T-helper 17 cell (primary cell): ENCODE results near the gene VIPR1. TPM values are rescaled to one million over a fixed set of nuclear protein-coding genes. Genes with fewer than 3 reads are reported as not detected.

Experiments used
- ATAC-seq: fragments of 150-1000 bp; cut with Tn5 transposase; 2 replicates; pipeline ENCODE4 v1.10.0; 2021; ENCODE audit warnings: mild to moderate bottlenecking, moderate library complexity
- DNase-seq, 3 donors: peaks; one replicate each; pipeline versions ENCODE4 v3.0.0 to v3.0.0-alpha.2; 2020 to 2021
- H3K9me3 ChIP-seq: one replicate; pipeline ENCODE4 v1.7.0; 2013; ENCODE audit warnings: low read length, mild to moderate bottlenecking; ENCODE audit not compliant: control insufficient read depth, poor library complexity, severe bottlenecking
- H3K27ac Mint-ChIP-seq: one replicate; pipeline ENCODE4 v1.8.0; 2022; ENCODE audit warnings: mild to moderate bottlenecking, moderate library complexity, mixed read lengths
- H3K27me3 Mint-ChIP-seq: one replicate; pipeline ENCODE4 v1.8.0; 2022; ENCODE audit warnings: mixed read lengths
- H3K36me3 Mint-ChIP-seq: one replicate; pipeline ENCODE4 v1.8.0; 2022; ENCODE audit warnings: low read depth, mixed read lengths
- H3K4me1 Mint-ChIP-seq: one replicate; pipeline ENCODE4 v1.8.0; 2022; ENCODE audit warnings: mild to moderate bottlenecking, mixed read lengths
- H3K4me3 Mint-ChIP-seq: one replicate; pipeline ENCODE4 v1.8.0; 2022; ENCODE audit warnings: mild to moderate bottlenecking, moderate library complexity, mixed read lengths
- total RNA-seq, 4 donors: library from RNA in 2 of 4; stranded (reverse) in 2 of 4; gene quantifications; one replicate each; pipeline ENCODE4 v1.2.3 and lab custom pipeline; 2022 to 2026

The VIPR1 gene
- total RNA-seq, 2 donors from 2014 or later: 33.4 to 72.9 TPM

- no peaks in the 10 kb centered on the region for H3K27me3 Mint-ChIP-seq
- no peak for DNase-seq
- peak overlapping the region; percentile 81 for H3K4me3 Mint-ChIP-seq
- H3K36me3 Mint-ChIP-seq: peaks cover 12% of the 10 kb centered on the region
- H3K9me3 ChIP-seq: no peaks in the 10 kb centered on the region
- peaks cover 47% of the 10 kb centered on the region for H3K4me1 Mint-ChIP-seq
- ATAC-seq: peak; percentile 29
- H3K27ac Mint-ChIP-seq: peak overlapping the region; percentile 95
These were observed 17.1 kb downstream of the VIPR1 start for GRCh38 chr3:42519568-42519962.

- H3K27ac Mint-ChIP-seq: peak overlapping the region; percentile 95
- H3K4me3 Mint-ChIP-seq: peak overlapping the region; percentile 81
- DNase-seq: no peak
- H3K27me3 Mint-ChIP-seq: no peaks in the 10 kb centered on the region
- peaks cover 12% of the 10 kb centered on the region for H3K36me3 Mint-ChIP-seq
- no peak for ATAC-seq
- peaks cover 48% of the 10 kb centered on the region for H3K4me1 Mint-ChIP-seq
- H3K9me3 ChIP-seq: no peaks in the 10 kb centered on the region
These were observed 17.9 kb downstream of the VIPR1 start for GRCh38 chr3:42520336-42520735.

- Mint-ChIP-seq H3K4me1 (peaks cover 44% of the 10 kb centered on the region), H3K4me3 (peak overlapping the region; percentile 81)
These were observed 18.5 kb downstream of the VIPR1 start for GRCh38 chr3:42520906-42521305.

GRCh38 chr3:42524751-42525150 is 22.3 kb downstream of the VIPR1 start:
- H3K36me3 Mint-ChIP-seq: peaks cover 10% of the 10 kb centered on the region
- H3K9me3 ChIP-seq: no peaks in the 10 kb centered on the region
- H3K4me1 Mint-ChIP-seq: peaks cover 59% of the 10 kb centered on the region
- H3K27me3 Mint-ChIP-seq: no peaks in the 10 kb centered on the region
- H3K27ac Mint-ChIP-seq: peak overlapping the region; percentile 57
- no peak overlapping the region for H3K4me3 Mint-ChIP-seq
- no peak for ATAC-seq
- no peak for DNase-seq

More at GRCh38 chr3:42520906-42521305, 18.5 kb downstream of the VIPR1 start:
- peaks cover 8% of the 10 kb centered on the region for H3K36me3 Mint-ChIP-seq
- no peaks in the 10 kb centered on the region for H3K9me3 ChIP-seq
- H3K27me3 Mint-ChIP-seq: no peaks in the 10 kb centered on the region
- H3K27ac Mint-ChIP-seq: peak overlapping the region; percentile 95
- ATAC-seq: no peak
- no peak for DNase-seq

GRCh38 chr3:42525212-42525611 is 22.8 kb downstream of the VIPR1 start:
- H3K36me3 Mint-ChIP-seq: peaks cover 11% of the 10 kb centered on the region
- no peak overlapping the region for H3K4me3 Mint-ChIP-seq
- no peak for DNase-seq
- H3K27me3 Mint-ChIP-seq: no peaks in the 10 kb centered on the region
- no peaks in the 10 kb centered on the region for H3K9me3 ChIP-seq
- ATAC-seq: no peak
- peaks cover 59% of the 10 kb centered on the region for H3K4me1 Mint-ChIP-seq
- H3K27ac Mint-ChIP-seq: peak overlapping the region; percentile 57

- no peaks in the 10 kb centered on the region for H3K9me3 ChIP-seq
- Mint-ChIP-seq H3K4me1 (peaks cover 55% of the 10 kb centered on the region), H3K27me3 (no peaks in the 10 kb centered on the region), H3K4me3 (no peak overlapping the region), H3K27ac (peak overlapping the region; percentile 56), H3K36me3 (peaks cover 11% of the 10 kb centered on the region)
- no peak for DNase-seq
- ATAC-seq: no peak
These were observed 23.4 kb downstream of the VIPR1 start for GRCh38 chr3:42525736-42526345.

- peak overlapping the region; percentile 56 for H3K27ac Mint-ChIP-seq
- DNase-seq (peak in 2 of 3 donors; percentile 20 to 24), ATAC-seq (peak; percentile 78)
- H3K36me3 Mint-ChIP-seq: peaks cover 14% of the 10 kb centered on the region
- peak overlapping the region; percentile 79 for H3K4me3 Mint-ChIP-seq
- H3K27me3 Mint-ChIP-seq: no peaks in the 10 kb centered on the region
- H3K4me1 Mint-ChIP-seq: peaks cover 59% of the 10 kb centered on the region
- H3K9me3 ChIP-seq: no peaks in the 10 kb centered on the region
These were observed 24.3 kb downstream of the VIPR1 start for GRCh38 chr3:42526616-42527367.

GRCh38 chr3:42527368-42527917 is 25.0 kb downstream of the VIPR1 start:
- peaks cover 64% of the 10 kb centered on the region for H3K4me1 Mint-ChIP-seq
- peak overlapping the region; percentile 79 for H3K4me3 Mint-ChIP-seq
- H3K27ac Mint-ChIP-seq: peak overlapping the region; percentile 56

GRCh38 chr3:42529468-42529867 is 27.0 kb downstream of the VIPR1 start:
- Mint-ChIP-seq H3K4me1 (peaks cover 73% of the 10 kb centered on the region), H3K27me3 (no peaks in the 10 kb centered on the region), H3K27ac (peak overlapping the region; percentile 56), H3K36me3 (peaks cover 15% of the 10 kb centered on the region), H3K4me3 (peak overlapping the region; percentile 71)
- ATAC-seq (peak; percentile 71), DNase-seq (peak in 1 of 3 donors; percentile 19)
- H3K9me3 ChIP-seq: no peaks in the 10 kb centered on the region

More at GRCh38 chr3:42527368-42527917, 25.0 kb downstream of the VIPR1 start:
- no peaks in the 10 kb centered on the region for H3K9me3 ChIP-seq
- no peaks in the 10 kb centered on the region for H3K27me3 Mint-ChIP-seq
- H3K36me3 Mint-ChIP-seq: peaks cover 21% of the 10 kb centered on the region
- ATAC-seq (no peak), DNase-seq (no peak)

GRCh38 chr3:42530073-42530472 is 27.6 kb downstream of the VIPR1 start:
- Mint-ChIP-seq H3K27me3 (no peaks in the 10 kb centered on the region), H3K27ac (peak overlapping the region; percentile 56), H3K36me3 (peaks cover 15% of the 10 kb centered on the region), H3K4me3 (peak overlapping the region; percentile 71), H3K4me1 (peaks cover 67% of the 10 kb centered on the region)
- H3K9me3 ChIP-seq: no peaks in the 10 kb centered on the region
- ATAC-seq (no peak), DNase-seq (no peak)

GRCh38 chr3:42531470-42531869 is 29.0 kb downstream of the VIPR1 start:
- Mint-ChIP-seq H3K27me3 (no peaks in the 10 kb centered on the region), H3K36me3 (peaks cover 15% of the 10 kb centered on the region), H3K27ac (peak overlapping the region; percentile 56), H3K4me1 (peaks cover 66% of the 10 kb centered on the region), H3K4me3 (peak overlapping the region; percentile 84)
- no peaks in the 10 kb centered on the region for H3K9me3 ChIP-seq
- ATAC-seq (no peak), DNase-seq (no peak)

GRCh38 chr3:42532229-42532628 is 29.8 kb downstream of the VIPR1 start:
- H3K4me1 Mint-ChIP-seq: peaks cover 58% of the 10 kb centered on the region
- no peak for ATAC-seq

GRCh38 chr3:42533161-42533897 is 30.9 kb downstream of the VIPR1 start:
- Mint-ChIP-seq H3K4me3 (peak overlapping the region; percentile 84), H3K27ac (peak overlapping the region; percentile 56), H3K27me3 (no peaks in the 10 kb centered on the region), H3K36me3 (peaks cover 14% of the 10 kb centered on the region), H3K4me1 (peaks cover 52% of the 10 kb centered on the region)
- ATAC-seq: no peak
- DNase-seq: no peak
- no peaks in the 10 kb centered on the region for H3K9me3 ChIP-seq

More at GRCh38 chr3:42532229-42532628, 29.8 kb downstream of the VIPR1 start:
- H3K9me3 ChIP-seq: no peaks in the 10 kb centered on the region
- Mint-ChIP-seq H3K27ac (peak overlapping the region; percentile 56), H3K36me3 (peaks cover 15% of the 10 kb centered on the region), H3K27me3 (no peaks in the 10 kb centered on the region), H3K4me3 (peak overlapping the region; percentile 84)
- no peak for DNase-seq
